Small intestine (tissue), 7 donors: ENCODE data around the gene MBD3L2B. TPM values are rescaled to one million over a fixed set of nuclear protein-coding genes. Genes with fewer than 3 reads are reported as not detected.

ENCODE experiments used
- DNase-seq, 2 donors: peaks; one replicate each; pipeline versions ENCODE4 v3.0.0 to v3.0.0-alpha.2; 2013
- FAIRE-seq: peaks from 2 replicates; lab custom pipeline; 2012; peaks lifted over from hg19 to GRCh38; lab: Jason Lieb, UNC
- H3K27ac ChIP-seq, 3 donors: one replicate each; pipeline ENCODE4 v1.5.1; 2013; ENCODE audit warnings: low read length in 2 of 3, mild to moderate bottlenecking in 2 of 3, control low read depth in 1 of 3, inconsistent platforms in 1 of 3, low read depth in 1 of 3, moderate library complexity in 1 of 3
- H3K27me3 ChIP-seq, 3 donors: one replicate each; pipeline ENCODE4 v1.6.1; 2013; ENCODE audit warnings: low read length in 3 of 3, inconsistent platforms in 1 of 3; ENCODE audit not compliant: control insufficient read depth in 3 of 3, insufficient read depth in 3 of 3
- H3K36me3 ChIP-seq, 3 donors: one replicate each; pipeline ENCODE4 v1.6.1; 2013; ENCODE audit warnings: low read length in 3 of 3, inconsistent platforms in 1 of 3, low read depth in 1 of 3, mild to moderate bottlenecking in 1 of 3, moderate library complexity in 1 of 3; ENCODE audit not compliant: control insufficient read depth in 3 of 3, insufficient read depth in 2 of 3
- H3K4me1 ChIP-seq, 3 donors: one replicate each; pipeline ENCODE4 v1.6.1; 2013; ENCODE audit warnings: low read length in 2 of 3, inconsistent platforms in 1 of 3, low read depth in 1 of 3, mild to moderate bottlenecking in 1 of 3, moderate library complexity in 1 of 3; ENCODE audit not compliant: control insufficient read depth in 3 of 3, insufficient read depth in 2 of 3
- H3K4me3 ChIP-seq, 3 donors: one replicate each; pipeline ENCODE4 v1.5.1; 2013; ENCODE audit warnings: low read length in 3 of 3, control low read depth in 1 of 3, inconsistent platforms in 1 of 3, low read depth in 1 of 3, mild to moderate bottlenecking in 1 of 3, moderate library complexity in 1 of 3
- H3K9me3 ChIP-seq, 2 donors: one replicate each; pipeline ENCODE4 v1.6.1; 2013; ENCODE audit warnings: low read depth in 1 of 2, low read length in 1 of 2; ENCODE audit not compliant: control insufficient read depth in 2 of 2, insufficient read depth in 1 of 2
- WGBS, 3 donors: extraction: QIAGEN DNeasy Blood & Tissue Kit; methylation state at CpG; one replicate each; pipeline ENCODE4 v1.1.7; 2013; 5-methylcytosine and 5-hydroxymethylcytosine counted together
- polyA plus RNA-seq, 4 donors: library from polyadenylated mRNA; stranded (reverse) in 3 of 4; unstranded in 1 of 4; fragments of 200-250 nt in 3 of 4; fragments of 120-200 nt in 1 of 4; gene quantifications; one replicate each; pipeline versions ENCODE4 v1.2.1 to v1.2.3, GENCODE V29; 2013
- donor health status: healthy with polysubstance abuse.
- donor health status: control.
- donor health status: control.
- donor health status: Bipolar disorder and iron deficiency.
- donor health status: healthy.

Gene MBD3L2B
- polyA plus RNA-seq, 4 donors = 0.09 TPM; not detected in 3

DNA sequence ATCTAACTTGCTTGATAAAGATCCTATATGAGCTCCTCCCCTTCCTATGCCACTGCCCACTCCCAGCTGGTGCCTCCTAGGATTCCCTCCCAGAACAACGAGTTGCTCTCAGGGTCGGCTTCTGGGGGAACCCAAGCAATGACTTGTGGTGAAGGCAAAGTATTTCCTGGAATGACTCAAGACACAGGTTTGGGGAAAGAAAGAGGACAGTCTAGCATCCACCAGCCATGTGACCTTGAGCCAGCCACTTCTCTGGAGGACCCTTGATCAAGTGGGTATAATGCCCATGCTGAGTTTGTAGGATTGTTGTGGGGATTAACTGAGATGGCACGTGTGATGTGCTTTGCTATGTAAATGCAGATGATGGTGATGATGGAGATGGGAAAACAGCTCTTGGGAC lies 33.0 kb downstream of the MBD3L2B start:
- FAIRE-seq = no peak
- Histone ChIP-seq H3K27ac (no peak overlapping the region), H3K4me1 (no peaks in the 10 kb centered on the region), H3K9me3 (peaks cover 0 to 12% of the 10 kb centered on the region in 2 donors), H3K36me3 (no peaks in the 10 kb centered on the region), H3K4me3 (no peak overlapping the region), H3K27me3 (no peaks in the 10 kb centered on the region)
- 46 to 52% (median 51%) methylated on average over 3 of the region's 3 CpGs for WGBS, 3 donors
- no peak for DNase-seq

DNA sequence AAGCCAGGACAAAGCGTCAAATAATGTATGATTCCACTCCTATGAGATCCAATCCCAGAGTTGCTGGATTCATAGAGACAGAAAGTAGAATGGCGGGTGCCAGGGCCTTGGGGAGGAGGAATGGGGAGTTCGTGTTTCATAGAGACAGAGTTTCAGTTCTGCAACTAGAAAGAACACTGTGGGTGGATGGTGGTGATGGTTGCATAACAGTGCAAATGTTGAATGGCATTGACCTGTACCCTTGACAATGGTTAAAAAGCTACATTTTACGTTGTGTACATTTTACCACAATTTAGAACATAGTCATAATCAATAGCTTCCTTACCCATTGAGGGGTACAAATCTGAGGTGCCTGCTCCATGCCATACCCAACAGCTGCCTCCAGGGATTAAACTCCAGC lies 33.4 kb downstream of the MBD3L2B start:
- Histone ChIP-seq H3K9me3 (peaks cover 0 to 12% of the 10 kb centered on the region in 2 donors), H3K4me3 (no peak overlapping the region), H3K27ac (no peak overlapping the region), H3K4me1 (no peaks in the 10 kb centered on the region), H3K36me3 (no peaks in the 10 kb centered on the region), H3K27me3 (no peaks in the 10 kb centered on the region)
- FAIRE-seq (no peak), DNase-seq (no peak)
- 43 to 54% (median 51%) methylated on average over 4 of the region's 4 CpGs for WGBS, 3 donors

DNA sequence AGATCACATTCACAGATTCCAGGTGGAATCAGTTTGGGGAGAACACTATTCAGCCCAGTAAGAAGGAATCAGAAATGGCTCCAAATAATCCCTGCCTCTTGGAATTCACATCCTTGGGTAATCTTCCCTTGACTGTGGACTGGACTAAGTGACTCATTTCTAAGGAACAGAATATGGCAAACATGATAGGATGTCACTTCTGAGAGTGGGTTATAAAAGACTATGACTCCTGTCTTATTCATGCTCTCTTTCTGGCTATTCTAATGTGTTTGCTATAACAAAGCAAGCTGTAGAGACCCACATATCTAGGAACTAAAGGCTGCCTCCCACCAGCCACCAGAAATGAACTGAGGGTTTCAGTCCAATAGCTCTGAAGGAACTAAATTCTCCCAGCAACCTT lies 37.8 kb downstream of the MBD3L2B start:
- Histone ChIP-seq H3K36me3 (no peaks in the 10 kb centered on the region), H3K27ac (no peak overlapping the region), H3K27me3 (no peaks in the 10 kb centered on the region), H3K9me3 (peaks cover 0 to 18% of the 10 kb centered on the region in 2 donors), H3K4me3 (no peak overlapping the region), H3K4me1 (no peaks in the 10 kb centered on the region)
- FAIRE-seq (no peak), DNase-seq (no peak)

DNA sequence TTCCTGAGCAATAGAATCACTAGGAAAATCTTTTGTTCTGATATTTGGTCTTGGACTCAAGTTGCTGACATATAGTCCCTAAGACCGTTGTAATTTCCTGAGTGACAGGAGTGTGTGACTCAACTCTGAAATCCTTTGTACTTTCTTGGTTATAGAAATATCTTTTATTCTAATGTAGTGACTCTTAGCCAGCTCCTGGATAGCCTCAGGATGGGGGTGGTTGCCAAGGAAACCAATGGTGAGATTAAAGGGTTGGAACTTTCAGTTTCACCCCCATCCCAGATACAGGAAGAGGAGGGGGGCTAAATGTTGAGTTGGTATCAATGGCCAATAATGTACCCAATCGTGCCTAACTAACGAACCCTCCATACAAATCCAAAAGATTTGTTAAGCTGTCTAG lies 41.8 kb downstream of the MBD3L2B start:
- Histone ChIP-seq H3K9me3 (peaks cover 2 to 15% of the 10 kb centered on the region in 2 donors), H3K27me3 (peaks cover 0 to 2% (median 0%) of the 10 kb centered on the region in 3 donors), H3K36me3 (no peaks in the 10 kb centered on the region), H3K27ac (no peak overlapping the region), H3K4me3 (no peak overlapping the region), H3K4me1 (no peaks in the 10 kb centered on the region)
- 52 to 79% (median 75%) methylated on average over 3 of the region's 3 CpGs for WGBS, 3 donors
- DNase-seq (no peak), FAIRE-seq (no peak)

DNA sequence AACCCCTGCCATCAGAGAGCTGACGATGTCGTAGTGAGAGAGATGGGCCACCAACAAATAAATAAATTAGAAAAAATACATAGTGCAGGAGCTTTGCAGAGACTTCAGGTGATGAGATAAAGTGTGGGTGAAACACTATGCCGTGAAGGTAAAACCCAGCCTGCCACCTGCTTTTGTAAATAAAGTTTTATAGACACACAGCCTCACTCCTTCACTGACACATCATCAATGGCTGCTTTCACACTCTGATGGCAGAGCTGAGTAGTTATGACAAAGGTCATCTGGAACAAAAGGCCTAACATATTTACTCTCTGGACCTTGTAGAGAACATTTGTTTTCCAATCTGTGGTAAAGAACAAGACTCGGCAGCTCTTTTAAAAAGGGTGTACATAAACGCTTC lies 45.0 kb downstream of the MBD3L2B start:
- H3K4me3 ChIP-seq = no peak overlapping the region
- peaks cover 2 to 13% of the 10 kb centered on the region in 2 donors for H3K9me3 ChIP-seq
- no peak for FAIRE-seq
- no peaks in the 10 kb centered on the region for H3K36me3 ChIP-seq
- no peak for DNase-seq
- WGBS, 3 donors = 80 to 89% (median 89%) methylated on average over 5 of the region's 5 CpGs
- no peaks in the 10 kb centered on the region for H3K4me1 ChIP-seq
- H3K27ac ChIP-seq = no peak overlapping the region
- H3K27me3 ChIP-seq = peaks cover 0 to 2% (median 0%) of the 10 kb centered on the region in 3 donors

DNA sequence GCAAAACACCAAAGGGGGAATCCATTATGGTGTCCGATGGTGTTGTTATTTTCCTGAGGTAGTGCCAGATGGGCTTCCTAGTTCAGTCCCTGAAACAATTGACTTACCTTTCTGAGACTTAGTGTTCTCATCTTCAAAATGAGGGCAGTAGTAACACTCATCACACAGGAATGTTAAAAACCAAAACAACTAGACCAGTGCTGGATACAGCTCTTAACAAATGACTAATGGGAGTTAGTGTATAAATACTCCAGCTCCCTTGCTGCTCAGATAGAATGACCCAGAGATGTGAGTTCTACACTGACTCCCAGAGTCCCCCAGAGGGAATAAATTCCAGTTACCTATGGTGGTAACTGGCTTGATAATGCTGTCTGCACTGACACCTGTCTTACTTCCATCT lies 49.9 kb downstream of the MBD3L2B start:
- Histone ChIP-seq H3K27me3 (no peaks in the 10 kb centered on the region), H3K4me1 (no peaks in the 10 kb centered on the region), H3K36me3 (no peaks in the 10 kb centered on the region), H3K9me3 (no peaks in the 10 kb centered on the region), H3K4me3 (no peak overlapping the region), H3K27ac (no peak overlapping the region)
- FAIRE-seq (no peak), DNase-seq (no peak)
- WGBS, 3 donors = 88 to 100% (median 100%) methylated on average over 1 of the region's 1 CpG

DNA sequence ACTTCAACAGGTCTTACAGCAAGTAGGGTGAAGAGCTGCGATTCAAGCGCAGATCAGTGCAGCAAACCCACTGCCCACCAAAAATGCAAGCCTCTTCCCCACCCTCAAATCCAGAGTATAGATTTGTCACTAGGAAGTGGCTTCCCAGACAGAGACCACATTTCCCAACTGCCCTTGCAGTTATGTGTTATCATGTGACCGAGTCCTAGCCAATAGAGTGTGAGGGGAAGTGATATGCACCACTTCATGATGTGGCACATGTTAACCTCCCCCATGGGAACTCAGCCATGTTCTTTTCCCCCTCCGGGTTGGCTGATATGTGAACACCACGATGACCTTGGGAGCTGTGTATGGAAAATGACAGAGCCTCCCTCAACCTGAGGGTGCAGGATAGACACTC lies 50.8 kb downstream of the MBD3L2B start:
- DNase-seq = no peak
- Histone ChIP-seq H3K27ac (no peak overlapping the region), H3K4me3 (no peak overlapping the region), H3K4me1 (no peaks in the 10 kb centered on the region), H3K27me3 (no peaks in the 10 kb centered on the region), H3K9me3 (no peaks in the 10 kb centered on the region), H3K36me3 (no peaks in the 10 kb centered on the region)
- 82 to 88% (median 86%) methylated on average over 5 of the region's 5 CpGs for WGBS, 3 donors
- no peak for FAIRE-seq

DNA sequence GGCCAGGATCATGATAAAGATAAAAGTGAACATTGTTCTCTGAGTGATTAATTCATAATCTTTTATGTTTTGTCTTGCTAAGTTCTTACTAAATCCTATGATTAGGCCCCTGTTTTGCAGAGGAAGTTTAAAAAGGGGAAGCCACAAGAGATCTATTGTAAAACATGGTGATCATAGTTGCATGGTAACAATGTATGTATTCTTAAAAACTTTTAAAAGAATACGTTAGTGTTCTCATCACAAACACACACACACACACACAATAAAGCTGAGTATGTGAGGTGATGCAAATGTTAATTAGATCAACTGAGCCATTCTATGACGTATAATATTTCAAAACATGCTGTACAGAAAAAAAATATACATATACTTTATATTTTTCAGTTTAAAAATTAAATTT lies 51.2 kb downstream of the MBD3L2B start:
- no peaks in the 10 kb centered on the region for H3K4me1 ChIP-seq
- H3K9me3 ChIP-seq = no peaks in the 10 kb centered on the region
- no peaks in the 10 kb centered on the region for H3K36me3 ChIP-seq
- H3K4me3 ChIP-seq = no peak overlapping the region
- WGBS, 3 donors = 72 to 73% (median 72%) methylated on average over 2 of the region's 2 CpGs
- no peaks in the 10 kb centered on the region for H3K27me3 ChIP-seq
- FAIRE-seq (no peak), DNase-seq (no peak)
- no peak overlapping the region for H3K27ac ChIP-seq

DNA sequence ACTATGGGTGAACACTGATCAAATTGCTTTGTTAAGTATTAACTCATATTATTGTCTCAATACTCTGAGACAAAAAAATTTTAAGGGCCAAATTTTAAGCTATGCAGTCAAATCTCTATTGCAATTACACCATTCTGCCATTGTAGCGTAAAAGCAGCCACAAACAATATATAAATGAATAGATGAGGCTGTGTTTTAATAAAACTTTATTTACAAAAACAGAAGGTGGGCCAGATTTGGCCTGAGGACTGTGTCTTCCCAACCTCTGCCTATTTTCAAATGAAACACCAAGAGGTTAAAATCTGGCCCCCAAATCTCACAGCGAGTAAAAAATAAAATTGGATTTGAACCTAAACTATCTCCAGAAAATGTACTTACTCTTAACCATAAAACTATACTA lies 51.7 kb downstream of the MBD3L2B start:
- Histone ChIP-seq H3K4me3 (no peak overlapping the region), H3K27me3 (no peaks in the 10 kb centered on the region), H3K36me3 (no peaks in the 10 kb centered on the region), H3K9me3 (no peaks in the 10 kb centered on the region), H3K27ac (no peak overlapping the region), H3K4me1 (no peaks in the 10 kb centered on the region)
- FAIRE-seq = no peak
- no peak for DNase-seq
- WGBS, 3 donors = 75 to 84% (median 75%) methylated on average over 2 of the region's 2 CpGs
